Subcutaneous abdominal adipose tissue (tissue), 5 donors: ENCODE data around the gene CTNNB1.
A peak's percentile ranks its signal among the peaks of the same experiment; 100 is the strongest.

ENCODE experiments used
- H3K27ac ChIP-seq: one replicate; pipeline ENCODE4 v1.7.0; 2013; ENCODE audit warnings: low read depth, mild to moderate bottlenecking, inconsistent platforms, low read length, moderate library complexity
- H3K27me3 ChIP-seq, 5 donors: one replicate each; pipeline ENCODE4 v1.7.0; 2013; ENCODE audit warnings: low read length in 5 of 5, inconsistent platforms in 1 of 5; ENCODE audit not compliant: control insufficient read depth in 5 of 5, insufficient read depth in 4 of 5
- H3K36me3 ChIP-seq, 5 donors: one replicate each; pipeline ENCODE4 v1.7.0; 2013; ENCODE audit warnings: low read length in 5 of 5; ENCODE audit not compliant: control insufficient read depth in 5 of 5, insufficient read depth in 5 of 5
- H3K4me1 ChIP-seq, 5 donors: one replicate each; pipeline ENCODE4 v1.7.0; 2013; ENCODE audit warnings: low read length in 5 of 5, mild to moderate bottlenecking in 3 of 5, moderate library complexity in 1 of 5; ENCODE audit not compliant: control insufficient read depth in 5 of 5, insufficient read depth in 5 of 5
- H3K4me3 ChIP-seq, 5 donors: one replicate each; pipeline ENCODE4 v1.7.0; 2013; ENCODE audit warnings: low read length in 5 of 5, low read depth in 1 of 5
- H3K9ac ChIP-seq, 5 donors: one replicate each; pipeline ENCODE4 v1.7.0; 2013; ENCODE audit warnings: low read length in 5 of 5, mild to moderate bottlenecking in 4 of 5, moderate library complexity in 3 of 5
- H3K9me3 ChIP-seq, 5 donors: one replicate each; pipeline ENCODE4 v1.7.0; 2013; ENCODE audit warnings: low read length in 5 of 5; ENCODE audit not compliant: control insufficient read depth in 5 of 5
- donor health status: healthy.
- donor health status: healthy.
- donor health status: healthy.
- donor health status: healthy.
- donor health status: healthy.

CTNNB1 gene

GRCh38 chr3:41198950-41199865 is at the start of gene CTNNB1:
Gene CTNNB1 (plus strand): TSS chr3:41199505. CDS start chr3:41224069, 24,564 bp downstream.
- Histone ChIP-seq H3K9ac (peak within 1 kb of the TSS; percentile 52 to 98 (median 92)), H3K4me1 (peaks cover 0 to 40% (median 39%) of the 10 kb centered on the region in 5 donors), H3K4me3 (peak within 1 kb of the TSS; percentile 87 to 97 (median 95)), H3K9me3 (no peaks in the 10 kb centered on the region), H3K36me3 (no peaks in the 10 kb centered on the region), H3K27me3 (no peaks in the 10 kb centered on the region), H3K27ac (peak within 1 kb of the TSS; percentile 88)

- peaks cover 0 to 5% (median 0%) of the 10 kb centered on the region in 5 donors for H3K27me3 ChIP-seq
- no peaks in the 10 kb centered on the region for H3K9me3 ChIP-seq
- H3K9ac ChIP-seq: no peak overlapping the region
- H3K36me3 ChIP-seq: no peaks in the 10 kb centered on the region
- H3K27ac ChIP-seq: no peak overlapping the region
- H3K4me1 ChIP-seq: no peaks in the 10 kb centered on the region
- H3K4me3 ChIP-seq: no peak overlapping the region
Observed at GRCh38 chr3:41155834-41156233, 43.5 kb upstream of the CTNNB1 start.

- Histone ChIP-seq H3K4me3 (no peak overlapping the region), H3K9ac (no peak overlapping the region), H3K4me1 (no peaks in the 10 kb centered on the region), H3K27ac (no peak overlapping the region), H3K9me3 (no peaks in the 10 kb centered on the region), H3K36me3 (no peaks in the 10 kb centered on the region), H3K27me3 (peaks cover 0 to 5% (median 0%) of the 10 kb centered on the region in 5 donors)
Observed at GRCh38 chr3:41158947-41159346, 40.4 kb upstream of the CTNNB1 start.

- no peaks in the 10 kb centered on the region for H3K36me3 ChIP-seq
- H3K9ac ChIP-seq: no peak overlapping the region
Observed at GRCh38 chr3:41159588-41160189, 39.6 kb upstream of the CTNNB1 start.

GRCh38 chr3:41162541-41162940 is 36.8 kb upstream of the CTNNB1 start:
- Histone ChIP-seq H3K27ac (no peak overlapping the region), H3K9ac (no peak overlapping the region), H3K4me1 (no peaks in the 10 kb centered on the region), H3K4me3 (no peak overlapping the region), H3K27me3 (peaks cover 0 to 5% (median 0%) of the 10 kb centered on the region in 5 donors), H3K9me3 (no peaks in the 10 kb centered on the region), H3K36me3 (no peaks in the 10 kb centered on the region)

More at GRCh38 chr3:41159588-41160189, 39.6 kb upstream of the CTNNB1 start:
- Histone ChIP-seq H3K27me3 (peaks cover 0 to 5% (median 0%) of the 10 kb centered on the region in 5 donors), H3K9me3 (no peaks in the 10 kb centered on the region), H3K4me1 (no peaks in the 10 kb centered on the region), H3K4me3 (no peak overlapping the region), H3K27ac (no peak overlapping the region)

GRCh38 chr3:41163006-41163405 is 36.3 kb upstream of the CTNNB1 start:
- Histone ChIP-seq H3K9me3 (no peaks in the 10 kb centered on the region), H3K4me3 (no peak overlapping the region), H3K36me3 (no peaks in the 10 kb centered on the region), H3K27ac (no peak overlapping the region), H3K9ac (no peak overlapping the region), H3K4me1 (no peaks in the 10 kb centered on the region), H3K27me3 (peaks cover 0 to 5% (median 0%) of the 10 kb centered on the region in 5 donors)

- H3K9ac ChIP-seq: no peak overlapping the region
- no peaks in the 10 kb centered on the region for H3K9me3 ChIP-seq
- no peaks in the 10 kb centered on the region for H3K36me3 ChIP-seq
- H3K27ac ChIP-seq: no peak overlapping the region
- no peaks in the 10 kb centered on the region for H3K4me1 ChIP-seq
- H3K27me3 ChIP-seq: peaks cover 0 to 5% (median 0%) of the 10 kb centered on the region in 5 donors
- no peak overlapping the region for H3K4me3 ChIP-seq
Observed at GRCh38 chr3:41163421-41163820, 35.9 kb upstream of the CTNNB1 start.

- H3K4me1 ChIP-seq: peaks cover 0 to 8% (median 5%) of the 10 kb centered on the region in 5 donors
- H3K9me3 ChIP-seq: no peaks in the 10 kb centered on the region
- no peaks in the 10 kb centered on the region for H3K27me3 ChIP-seq
- H3K9ac ChIP-seq: no peak overlapping the region
- H3K36me3 ChIP-seq: no peaks in the 10 kb centered on the region
- H3K27ac ChIP-seq: no peak overlapping the region
- H3K4me3 ChIP-seq: no peak overlapping the region
Observed at GRCh38 chr3:41164777-41165176, 34.5 kb upstream of the CTNNB1 start.

- H3K27me3 ChIP-seq: peaks cover 0 to 4% (median 2%) of the 10 kb centered on the region in 5 donors
- H3K27ac ChIP-seq: no peak overlapping the region
- peaks cover 0 to 8% (median 5%) of the 10 kb centered on the region in 5 donors for H3K4me1 ChIP-seq
- no peak overlapping the region for H3K9ac ChIP-seq
- no peaks in the 10 kb centered on the region for H3K9me3 ChIP-seq
- no peaks in the 10 kb centered on the region for H3K36me3 ChIP-seq
- no peak overlapping the region for H3K4me3 ChIP-seq
Observed at GRCh38 chr3:41167722-41168497, 31.4 kb upstream of the CTNNB1 start.
